Loucy (cell line): ENCODE measurements around the gene PRKCE.

Source experiments
- EZH2phosphoT487 ChIP-seq: fragments of 200-600 bp; IDR thresholded peaks from 2 replicates; pipeline ENCODE4 v1.6.1; 2018; ENCODE audit warnings: antibody characterized with exemption, mild to moderate bottlenecking, moderate library complexity, borderline replicate concordance
- TF ChIP-seq, protein P1 (sequence below): fragments of 200-600 bp; sonication (generic); conservative IDR thresholded peaks from 2 replicates; pipeline ENCODE4 v1.5.1; 2014; ENCODE audit warnings: mild to moderate bottlenecking, antibody characterized with exemption, low read length

GRCh38 chr2:46202453-46202852 lies 551.0 kb downstream of the PRKCE start:
- TF ChIP-seq, protein P1, sequence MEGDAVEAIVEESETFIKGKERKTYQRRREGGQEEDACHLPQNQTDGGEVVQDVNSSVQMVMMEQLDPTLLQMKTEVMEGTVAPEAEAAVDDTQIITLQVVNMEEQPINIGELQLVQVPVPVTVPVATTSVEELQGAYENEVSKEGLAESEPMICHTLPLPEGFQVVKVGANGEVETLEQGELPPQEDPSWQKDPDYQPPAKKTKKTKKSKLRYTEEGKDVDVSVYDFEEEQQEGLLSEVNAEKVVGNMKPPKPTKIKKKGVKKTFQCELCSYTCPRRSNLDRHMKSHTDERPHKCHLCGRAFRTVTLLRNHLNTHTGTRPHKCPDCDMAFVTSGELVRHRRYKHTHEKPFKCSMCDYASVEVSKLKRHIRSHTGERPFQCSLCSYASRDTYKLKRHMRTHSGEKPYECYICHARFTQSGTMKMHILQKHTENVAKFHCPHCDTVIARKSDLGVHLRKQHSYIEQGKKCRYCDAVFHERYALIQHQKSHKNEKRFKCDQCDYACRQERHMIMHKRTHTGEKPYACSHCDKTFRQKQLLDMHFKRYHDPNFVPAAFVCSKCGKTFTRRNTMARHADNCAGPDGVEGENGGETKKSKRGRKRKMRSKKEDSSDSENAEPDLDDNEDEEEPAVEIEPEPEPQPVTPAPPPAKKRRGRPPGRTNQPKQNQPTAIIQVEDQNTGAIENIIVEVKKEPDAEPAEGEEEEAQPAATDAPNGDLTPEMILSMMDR = no peak
- no peak for TF ChIP-seq EZH2phosphoT487
